BE2C (cell line): ENCODE measurements around the gene TTL.
"Not testable (repeated sequence)": the region's sequence is repeated elsewhere in the genome, so short reads cannot be mapped to it uniquely, and the experiment has no call there.

Experiments
- DNase-seq: peaks from one replicate; pipeline ENCODE4 v3.0.0-alpha.2; 2020
- H3K27me3 ChIP-seq: fragments of 250-450 bp; sonication (Bioruptor Pico); 2 replicates; pipeline ENCODE4 v1.5.1; 2020; ENCODE audit warnings: mild to moderate bottlenecking
- H3K36me3 ChIP-seq: fragments of 250-450 bp; sonication (Bioruptor Pico); 2 replicates; pipeline ENCODE4 v1.5.1; 2020; ENCODE audit warnings: mild to moderate bottlenecking
- H3K4me1 ChIP-seq: fragments of 250-450 bp; sonication (Bioruptor Pico); 2 replicates; pipeline ENCODE4 v1.5.1; 2020
- H3K4me3 ChIP-seq: 2 replicates; pipeline ENCODE4 v1.5.1; 2011; ENCODE audit warnings: low read depth, low read length
- H3K9me3 ChIP-seq: fragments of 250-450 bp; sonication (Bioruptor Pico); 2 replicates; pipeline ENCODE4 v1.5.1; 2020
- CTCF ChIP-seq: IDR thresholded peaks from 2 replicates; pipeline ENCODE4 v1.5.1; 2012; ENCODE audit warnings: mild to moderate bottlenecking, low read depth, low read length

Gene TTL

GRCh38 chr2:112566104-112566503 lies 84.1 kb downstream of the TTL start:
- Histone ChIP-seq H3K9me3 (no peaks in the 10 kb centered on the region), H3K36me3 (peaks cover 24% of the 10 kb centered on the region), H3K27me3 (no peaks in the 10 kb centered on the region), H3K4me3 (no peak overlapping the region), H3K4me1 (no peaks in the 10 kb centered on the region)
- no peak for DNase-seq
- TF ChIP-seq CTCF: no peak

GRCh38 chr2:112566508-112566907 lies 84.6 kb downstream of the TTL start:
- H3K9me3 ChIP-seq, DNase-seq, H3K4me3 ChIP-seq, H3K4me1 ChIP-seq, H3K27me3 ChIP-seq: not testable (repeated sequence)
- peaks cover 22% of the 10 kb centered on the region for H3K36me3 ChIP-seq

- Histone ChIP-seq H3K36me3 (peaks cover 37% of the 10 kb centered on the region), H3K9me3 (no peaks in the 10 kb centered on the region), H3K4me3 (no peak overlapping the region), H3K4me1 (no peaks in the 10 kb centered on the region), H3K27me3 (no peaks in the 10 kb centered on the region)
- no peak for TF ChIP-seq CTCF
- DNase-seq: no peak
Observed at GRCh38 chr2:112572005-112572404, 90.0 kb downstream of the TTL start.

- TF ChIP-seq CTCF: no peak; the same call in none of the 2 replicates
- Histone ChIP-seq H3K9me3 (no peaks in the 10 kb centered on the region), H3K4me1 (no peaks in the 10 kb centered on the region), H3K27me3 (no peaks in the 10 kb centered on the region), H3K36me3 (peaks cover 23% of the 10 kb centered on the region), H3K4me3 (no peak overlapping the region)
- DNase-seq: no peak
Observed at GRCh38 chr2:112577756-112578155, 95.8 kb downstream of the TTL start.

- peaks cover 11% of the 10 kb centered on the region for H3K36me3 ChIP-seq
- no peaks in the 10 kb centered on the region for H3K9me3 ChIP-seq
- no peak for DNase-seq
- no peak for TF ChIP-seq CTCF
- H3K4me1 ChIP-seq: no peaks in the 10 kb centered on the region
- no peaks in the 10 kb centered on the region for H3K27me3 ChIP-seq
- H3K4me3 ChIP-seq: no peak overlapping the region
Observed at GRCh38 chr2:112579241-112579640, 97.3 kb downstream of the TTL start.

- no peak overlapping the region for H3K4me3 ChIP-seq
- no peaks in the 10 kb centered on the region for H3K9me3 ChIP-seq
- no peak for TF ChIP-seq CTCF
- DNase-seq: no peak
- no peaks in the 10 kb centered on the region for H3K27me3 ChIP-seq
- peaks cover 7% of the 10 kb centered on the region for H3K36me3 ChIP-seq
- no peaks in the 10 kb centered on the region for H3K4me1 ChIP-seq
Observed at GRCh38 chr2:112580084-112580483, 98.1 kb downstream of the TTL start.

GRCh38 chr2:112582314-112582746 lies 100.4 kb downstream of the TTL start:
- Histone ChIP-seq H3K36me3 (no peaks in the 10 kb centered on the region), H3K4me3 (no peak overlapping the region), H3K9me3 (no peaks in the 10 kb centered on the region), H3K4me1 (no peaks in the 10 kb centered on the region), H3K27me3 (no peaks in the 10 kb centered on the region)
- peak; percentile 18 for DNase-seq
- TF ChIP-seq CTCF: peak; percentile 34
